ENCODE results near the gene EIF4A3.

GRCh38 chr17:80177986-80178595, 31.2 kb upstream of the EIF4A3 start:
- no peak for TF ChIP-seq CTCF (conservative IDR thresholded peaks at IDR 0.05; ENCODE audit: low read depth, low read length)
- TF ChIP-seq EZH2 (IDR thresholded peaks at IDR 0.05; ENCODE audit: borderline replicate concordance, low read depth, low read length, poor library complexity, severe bottlenecking): no peak
